GM10847 (cell line): Measurements from ENCODE around the gene DYNAP.

Source experiments
- POLR2A ChIP-seq: IDR thresholded peaks from 2 replicates; pipeline ENCODE4 v1.6.1; 2011; ENCODE audit not compliant: insufficient read length; ENCODE audit errors: extremely low read depth

The DYNAP gene

DNA sequence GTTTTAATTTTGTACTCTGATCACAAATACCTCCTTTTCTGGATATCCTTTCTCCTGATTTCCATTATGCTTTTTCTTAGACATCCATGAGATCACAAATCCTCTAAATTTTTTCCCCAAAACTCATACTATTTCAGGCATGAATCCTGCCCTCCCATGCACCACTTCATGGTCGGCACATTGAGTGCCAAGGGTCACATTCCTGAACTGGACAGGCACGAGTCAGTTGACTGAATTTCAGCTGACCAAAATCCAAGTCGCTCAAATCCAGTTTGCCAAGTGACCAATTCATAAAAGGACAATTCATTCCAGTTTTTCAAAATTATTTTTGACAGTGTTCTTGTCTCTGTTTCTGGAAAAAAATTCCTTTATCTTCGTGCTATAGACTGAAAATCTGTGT lies 22.1 kb downstream of the DYNAP start:
- TF ChIP-seq POLR2A, result no peak

DNA sequence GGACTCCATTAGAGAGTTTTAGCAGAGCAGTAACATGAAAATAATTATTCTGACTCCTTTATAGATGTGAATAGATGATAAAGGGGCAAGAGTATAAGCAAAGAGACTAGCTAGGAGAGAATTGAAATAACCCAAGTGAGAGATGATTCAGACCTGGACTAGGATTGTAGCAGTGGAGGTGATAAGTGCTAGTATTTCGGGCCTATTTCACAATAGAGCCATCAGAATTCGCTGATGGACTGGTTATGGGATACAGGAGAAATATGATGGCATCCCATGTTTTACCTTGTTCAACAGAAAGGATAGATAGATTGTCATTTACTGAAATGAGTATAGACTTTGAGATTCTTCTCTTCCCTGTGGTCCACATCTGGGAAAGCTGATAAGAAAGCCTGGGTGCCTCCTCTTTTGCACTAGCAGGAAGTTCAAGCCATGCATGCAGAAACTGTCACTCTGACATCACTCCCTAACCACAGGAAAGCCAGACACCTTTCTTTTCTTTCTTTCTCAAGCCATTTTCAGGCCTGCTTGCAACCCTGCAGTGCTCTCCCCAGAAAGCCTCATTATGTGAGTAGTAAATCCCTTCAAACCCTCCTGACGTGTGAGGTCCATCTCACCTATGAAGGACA lies 25.3 kb downstream of the DYNAP start:
- TF ChIP-seq POLR2A, result no peak

DNA sequence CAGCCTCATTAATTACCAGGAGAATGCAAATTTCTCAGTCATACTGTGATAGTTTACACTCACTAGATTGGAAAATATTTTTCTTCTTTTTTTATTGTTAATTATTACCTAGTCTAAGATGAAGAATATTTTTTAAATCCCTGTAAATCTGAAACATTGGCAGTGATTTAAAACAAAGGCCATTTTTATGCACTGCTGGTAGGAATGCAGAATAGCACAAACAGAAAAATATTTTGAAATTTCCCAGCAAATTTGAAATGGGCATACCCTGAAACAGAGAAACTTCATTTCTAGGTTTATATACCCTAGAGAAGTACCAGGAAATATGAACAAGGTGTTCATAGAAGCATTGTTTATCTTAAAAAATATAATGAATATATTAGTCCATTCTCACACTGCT lies 31.0 kb downstream of the DYNAP start:
- TF ChIP-seq POLR2A, result no peak

DNA sequence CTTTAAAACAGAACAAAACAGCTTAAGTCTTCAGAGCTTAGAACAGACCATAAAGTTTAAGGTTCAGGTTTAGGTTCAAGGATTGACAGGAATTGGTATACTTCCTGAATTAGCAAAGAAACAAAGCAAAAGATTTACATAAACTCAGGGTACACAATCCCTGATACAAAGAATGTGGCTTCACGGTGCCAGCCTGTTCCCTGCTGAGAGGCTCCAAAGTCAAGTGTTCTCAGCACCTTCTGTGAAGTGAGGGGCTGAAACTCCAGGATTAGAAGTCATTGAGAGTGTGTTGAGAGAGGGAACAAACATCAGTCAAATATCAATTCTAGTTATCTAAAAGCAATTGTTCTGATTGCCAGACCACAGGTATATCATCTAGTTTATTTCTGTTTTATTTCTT lies 35.7 kb downstream of the DYNAP start:
- no peak for TF ChIP-seq POLR2A

DNA sequence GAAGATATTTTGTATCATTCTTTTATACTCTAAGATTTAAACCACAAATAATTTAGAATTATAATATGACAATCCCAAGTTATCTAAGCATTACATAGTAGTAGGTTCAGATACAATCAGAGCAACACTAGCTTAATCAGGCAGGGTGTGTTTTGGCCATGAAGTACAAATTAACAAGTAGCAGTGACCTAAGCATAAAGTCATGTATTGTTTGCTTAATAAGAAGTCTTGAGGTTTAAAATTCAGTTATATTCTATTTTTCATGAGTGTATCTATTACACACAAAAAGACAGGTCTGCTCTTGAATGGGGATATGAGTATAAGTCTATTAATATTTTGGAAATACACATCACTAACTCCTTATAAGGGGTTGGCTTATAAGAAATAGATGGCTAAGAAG lies 39.9 kb downstream of the DYNAP start:
- no peak for TF ChIP-seq POLR2A

DNA sequence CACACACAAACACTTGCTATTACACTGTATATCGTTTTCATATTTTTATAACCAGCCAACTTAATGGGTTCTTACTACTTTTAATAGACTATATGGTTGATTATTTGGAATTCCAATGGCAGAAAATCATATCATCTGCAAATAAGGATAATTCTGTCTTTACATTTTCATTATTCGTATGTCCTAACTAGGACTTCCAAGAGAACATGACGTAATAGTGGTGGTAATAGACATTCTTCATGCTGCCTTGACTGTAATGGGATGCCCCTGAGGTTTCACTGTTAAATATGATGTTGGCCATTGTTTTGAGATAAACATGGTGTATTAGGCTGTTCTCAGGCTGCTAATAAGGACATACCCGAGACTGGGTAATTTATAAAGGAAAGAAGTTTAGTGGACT lies 45.2 kb downstream of the DYNAP start:
- no peak for TF ChIP-seq POLR2A

DNA sequence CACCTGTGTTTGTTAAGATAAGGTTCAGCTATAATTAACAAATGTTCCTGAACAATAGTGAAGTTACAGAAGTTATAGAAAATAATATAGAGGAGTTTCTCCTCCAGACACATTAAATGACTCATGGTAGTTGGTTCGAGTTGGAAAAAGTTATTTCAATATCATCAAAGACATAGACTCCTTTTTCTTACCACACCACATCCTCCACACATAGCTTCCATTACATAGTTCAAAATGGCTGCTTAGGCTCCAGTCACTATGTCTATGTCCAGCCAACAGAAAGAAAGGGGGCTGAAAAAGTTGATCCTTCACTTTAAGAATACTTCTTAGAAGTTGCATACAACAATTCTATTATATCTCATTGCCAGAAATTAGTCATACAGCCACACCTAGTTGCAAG lies 50.7 kb downstream of the DYNAP start:
- no peak for TF ChIP-seq POLR2A

DNA sequence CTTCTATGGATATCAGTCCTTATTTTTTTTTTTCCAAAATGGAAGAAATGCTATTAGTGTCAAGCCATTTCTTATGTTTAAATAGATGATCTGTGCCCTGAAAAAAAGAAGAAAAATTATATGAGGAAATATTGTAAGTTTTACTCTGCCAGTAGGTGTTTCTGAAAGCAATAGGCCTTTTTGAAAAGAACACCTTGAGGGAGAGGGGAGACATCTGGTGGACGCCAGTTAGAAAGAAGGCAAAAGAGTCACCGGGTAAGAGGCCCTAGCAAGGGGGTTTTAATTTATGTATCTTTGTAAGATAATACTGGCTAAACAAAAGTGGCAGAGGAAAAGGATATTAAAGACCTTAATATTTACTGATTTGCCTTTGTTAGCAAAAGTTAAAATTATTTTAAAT lies 56.1 kb downstream of the DYNAP start:
- no peak for TF ChIP-seq POLR2A
